HL-60/S4 (cell line): ENCODE measurements around the gene RNF26.
"Not testable (repeated sequence)": the region's sequence is repeated elsewhere in the genome, so short reads cannot be mapped to it uniquely, and the experiment has no call there.

Experiments used
- in situ Hi-C: fragments of 300-500 bp; cut with MboI; formaldehyde crosslinking; loops from 2 replicates; pipeline ENCODE4 v1.14.3; 2022; ENCODE audit warnings: low sequenced_read_pairs

The RNF26 gene

GRCh38 chr11:119380827-119381180 lies 46.5 kb downstream of the RNF26 start:
- in situ Hi-C loops: no loop called here

GRCh38 chr11:119381181-119381988 lies 47.1 kb downstream of the RNF26 start, which contains the start of gene USP2:
Gene USP2 (minus strand): TSS chr11:119381690. CDS start chr11:119373480, 8,210 bp downstream.
- in situ Hi-C loops: no loop called here

- in situ Hi-C loops: no loop called here
Observed at GRCh38 chr11:119382101-119382500, 47.8 kb downstream of the RNF26 start.

GRCh38 chr11:119382513-119382912 lies 48.2 kb downstream of the RNF26 start:
- in situ Hi-C loops: not testable (repeated sequence)

GRCh38 chr11:119384332-119384731 lies 50.0 kb downstream of the RNF26 start:
- in situ Hi-C loops: no loop called here
